Activated naive CD8-positive, alpha-beta T cell treated with anti-CD3 and anti-CD28 coated beads, Interleukin-2, amount 50 U/mL, for 24 hours (primary cell): ENCODE results near the gene STIP1.
A peak's percentile ranks its signal among the peaks of the same experiment; 100 is the strongest.
"Not testable (repeated sequence)": the region's sequence is repeated elsewhere in the genome, so short reads cannot be mapped to it uniquely, and the experiment has no call there.

Source experiments
- ATAC-seq: fragments of 150-1000 bp; cut with Tn5 transposase; one replicate; pipeline ENCODE4 v1.10.0; 2021
- DNase-seq: peaks from one replicate; pipeline ENCODE4 v3.0.0; 2021
- H3K27ac Mint-ChIP-seq: one replicate; pipeline ENCODE4 v1.8.0; 2021; ENCODE audit warnings: mild to moderate bottlenecking, mixed read lengths
- H3K27me3 Mint-ChIP-seq: one replicate; pipeline ENCODE4 v1.8.0; 2021; ENCODE audit warnings: mixed read lengths
- H3K36me3 Mint-ChIP-seq: one replicate; pipeline ENCODE4 v1.8.0; 2021; ENCODE audit warnings: low read depth, mixed read lengths
- H3K4me1 Mint-ChIP-seq: one replicate; pipeline ENCODE4 v1.8.0; 2021; ENCODE audit warnings: mixed read lengths
- H3K4me3 Mint-ChIP-seq: one replicate; pipeline ENCODE4 v1.8.0; 2021; ENCODE audit warnings: mild to moderate bottlenecking, moderate library complexity, mixed read lengths
- H3K9me3 Mint-ChIP-seq: one replicate; pipeline ENCODE4 v1.8.0; 2021; ENCODE audit warnings: mixed read lengths

Gene STIP1

DNA sequence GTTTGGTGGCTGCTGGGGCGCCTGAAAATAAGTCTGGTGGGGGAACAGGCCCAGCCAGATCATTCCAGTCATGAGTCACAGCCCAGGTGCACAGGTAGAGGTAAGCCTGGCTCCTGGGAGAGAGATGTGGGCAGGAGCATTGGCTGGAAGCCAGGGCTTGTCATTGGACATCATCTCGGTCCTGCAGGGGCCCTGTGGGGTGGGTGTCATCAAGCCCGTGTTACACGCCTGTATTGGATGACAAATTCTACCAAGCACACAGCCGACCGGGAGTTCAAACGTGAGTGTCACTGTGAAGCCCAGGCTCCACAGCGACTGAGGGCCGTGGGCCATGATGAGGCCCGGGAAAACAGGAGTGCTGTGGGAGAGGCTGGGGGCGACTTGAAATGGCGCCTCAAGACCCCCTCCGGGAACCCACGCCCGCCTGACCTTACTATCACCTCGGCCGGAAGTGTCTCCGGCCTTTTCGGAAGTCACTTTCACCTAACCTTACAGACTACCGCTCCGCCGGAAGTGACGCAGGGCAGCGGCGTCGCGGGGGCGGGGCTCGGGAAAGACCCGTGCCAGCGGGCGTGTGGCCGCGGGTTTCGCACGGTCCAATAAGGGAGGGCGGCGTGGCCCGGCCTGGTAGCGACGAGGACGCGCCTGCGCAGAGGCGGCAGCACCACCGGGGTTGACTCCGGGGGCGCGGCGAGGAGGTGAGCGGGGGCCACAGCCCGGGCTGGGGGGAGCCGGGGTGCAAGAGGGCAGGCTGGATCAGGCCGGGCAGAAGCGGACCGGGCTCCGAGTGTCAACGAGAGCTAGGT lies 54.7 kb downstream of the STIP1 start, which contains the start of gene FKBP2:
Gene FKBP2, plus strand, starts transcription at position 661 of the 806 bp plus-strand sequence. CDS start 1,293 bp downstream, outside the sequence.
- Mint-ChIP-seq H3K36me3 (peaks cover 19% of the 10 kb centered on the region), H3K9me3 (no peaks in the 10 kb centered on the region), H3K27ac (peak within 1 kb of the TSS; percentile 93), H3K27me3 (no peaks in the 10 kb centered on the region), H3K4me1 (peaks cover 40% of the 10 kb centered on the region), H3K4me3 (peak within 1 kb of the TSS; percentile 87)
- peak; percentile 60 for ATAC-seq
- peak; percentile 99 for DNase-seq

DNA sequence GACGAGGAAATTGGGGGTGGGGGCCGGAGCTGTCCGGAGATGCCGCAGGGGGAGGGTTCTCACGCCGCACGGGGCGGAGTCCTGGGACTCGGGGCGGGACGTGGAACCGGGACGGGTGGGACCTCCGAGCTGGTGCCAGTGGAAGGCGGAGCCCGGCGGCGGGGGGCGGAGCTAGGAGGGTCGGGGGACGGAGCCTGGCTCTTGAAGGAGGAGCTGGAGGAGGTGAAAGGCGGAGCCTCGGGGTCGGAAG lies 55.2 kb downstream of the STIP1 start:
- peak overlapping the region; percentile 87 for H3K4me3 Mint-ChIP-seq
- H3K27me3 Mint-ChIP-seq = no peaks in the 10 kb centered on the region
- H3K4me1 Mint-ChIP-seq = peaks cover 39% of the 10 kb centered on the region
- DNase-seq = peak; percentile 100
- no peaks in the 10 kb centered on the region for H3K9me3 Mint-ChIP-seq
- peak overlapping the region; percentile 93 for H3K27ac Mint-ChIP-seq
- peaks cover 21% of the 10 kb centered on the region for H3K36me3 Mint-ChIP-seq
- ATAC-seq = peak; percentile 76

DNA sequence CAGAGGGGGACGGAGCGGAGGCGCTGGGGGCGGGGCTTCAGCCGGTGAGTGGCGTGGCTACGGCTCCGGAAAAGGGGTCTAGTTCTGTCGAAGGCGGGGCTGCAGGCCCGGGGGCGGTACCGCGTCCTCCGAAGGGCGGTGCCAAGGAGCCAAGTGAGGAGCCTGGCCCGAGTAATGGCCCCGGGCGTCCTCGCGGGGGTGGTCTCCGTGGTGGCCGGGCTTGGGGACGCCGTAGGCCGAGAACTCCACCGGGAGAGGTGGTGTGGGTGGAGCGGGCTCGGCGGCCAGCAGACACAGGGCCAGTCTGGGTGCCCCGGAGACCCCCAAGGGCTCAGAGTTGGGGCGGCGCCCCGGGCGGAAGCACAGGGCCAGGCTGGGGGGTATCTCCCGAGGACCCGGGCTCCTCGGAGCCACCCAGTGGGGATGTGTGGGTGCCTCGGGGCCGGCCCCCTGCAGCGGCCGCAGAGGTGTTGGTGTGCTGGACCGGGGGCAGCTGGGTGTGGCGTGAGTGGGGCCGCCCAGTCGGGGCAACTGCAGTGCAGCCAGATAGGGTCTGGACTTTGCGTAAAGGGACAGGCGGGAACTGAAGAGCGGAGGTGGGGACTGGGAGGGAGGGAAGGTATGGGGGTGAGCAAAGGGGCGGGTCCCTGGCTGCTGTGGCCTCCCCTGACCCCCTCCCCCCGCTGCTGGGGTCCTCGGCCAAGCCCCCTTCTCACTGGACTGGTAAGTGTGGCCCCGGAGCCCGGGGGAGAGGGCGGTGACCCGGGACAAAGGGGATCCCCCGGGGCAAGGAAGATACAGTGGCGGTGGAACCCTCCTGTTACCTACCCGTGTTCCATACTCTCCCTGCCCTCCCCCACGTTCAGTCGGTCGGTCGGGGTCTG lies 55.8 kb downstream of the STIP1 start:
- Mint-ChIP-seq H3K27me3 (no peaks in the 10 kb centered on the region), H3K36me3 (peaks cover 21% of the 10 kb centered on the region), H3K9me3 (no peaks in the 10 kb centered on the region), H3K4me1 (peaks cover 38% of the 10 kb centered on the region), H3K27ac (peak overlapping the region; percentile 93), H3K4me3 (peak overlapping the region; percentile 87)
- DNase-seq = peak; percentile 48
- ATAC-seq = peak; percentile 64

DNA sequence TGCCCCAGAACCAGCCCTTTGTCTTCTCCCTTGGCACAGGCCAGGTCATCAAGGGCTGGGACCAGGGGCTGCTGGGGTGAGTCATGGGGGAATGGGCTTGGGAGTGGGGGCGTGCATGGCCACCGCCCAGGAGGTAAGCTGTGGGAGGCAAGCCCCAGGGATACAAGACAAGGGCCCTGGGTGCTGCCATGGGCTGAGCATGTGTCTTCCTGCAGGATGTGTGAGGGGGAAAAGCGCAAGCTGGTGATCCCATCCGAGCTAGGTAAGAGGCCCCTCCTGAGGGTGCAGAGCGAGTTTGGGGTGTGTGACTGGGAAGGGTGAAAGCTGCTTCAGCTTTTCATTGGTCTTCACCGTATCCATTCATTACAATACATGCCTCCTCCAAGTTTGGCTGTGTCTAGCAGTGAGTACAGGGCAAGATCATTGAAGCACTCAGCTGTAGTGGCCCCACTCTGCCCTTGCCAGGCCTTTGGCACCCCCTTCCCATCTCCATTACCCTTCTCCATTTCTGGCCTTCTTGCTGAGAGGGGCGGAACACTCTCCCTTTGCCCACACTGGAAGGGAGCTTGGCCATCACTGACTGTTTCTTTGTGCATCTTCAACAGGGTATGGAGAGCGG lies 57.4 kb downstream of the STIP1 start:
- Mint-ChIP-seq H3K27me3 (no peaks in the 10 kb centered on the region), H3K27ac (peak overlapping the region; percentile 86), H3K4me3 (peak overlapping the region; percentile 87), H3K4me1 (peaks cover 45% of the 10 kb centered on the region), H3K36me3 (peaks cover 14% of the 10 kb centered on the region), H3K9me3 (no peaks in the 10 kb centered on the region)
- DNase-seq = no peak
- ATAC-seq = no peak

DNA sequence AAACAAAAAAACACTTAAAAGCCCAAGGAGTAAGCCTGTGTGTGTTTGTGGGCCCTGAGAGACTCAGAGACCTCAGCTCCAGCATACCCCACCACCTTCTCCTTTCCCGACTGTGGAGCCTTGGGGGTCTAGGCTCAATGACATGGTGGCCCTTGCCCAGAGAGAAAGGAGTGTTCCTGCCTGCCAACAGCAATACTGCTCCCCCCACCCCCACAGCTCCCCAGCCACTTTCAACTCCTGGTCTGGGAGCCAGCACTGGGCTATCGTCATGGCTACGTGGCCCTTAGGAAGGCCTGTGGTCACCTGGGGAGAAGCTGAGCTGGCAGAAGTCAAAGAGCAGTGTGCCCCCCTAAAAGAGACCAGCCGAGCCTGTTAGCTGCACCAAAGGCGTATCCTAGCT lies 58.1 kb downstream of the STIP1 start:
- peak overlapping the region; percentile 22 for H3K27ac Mint-ChIP-seq

DNA sequence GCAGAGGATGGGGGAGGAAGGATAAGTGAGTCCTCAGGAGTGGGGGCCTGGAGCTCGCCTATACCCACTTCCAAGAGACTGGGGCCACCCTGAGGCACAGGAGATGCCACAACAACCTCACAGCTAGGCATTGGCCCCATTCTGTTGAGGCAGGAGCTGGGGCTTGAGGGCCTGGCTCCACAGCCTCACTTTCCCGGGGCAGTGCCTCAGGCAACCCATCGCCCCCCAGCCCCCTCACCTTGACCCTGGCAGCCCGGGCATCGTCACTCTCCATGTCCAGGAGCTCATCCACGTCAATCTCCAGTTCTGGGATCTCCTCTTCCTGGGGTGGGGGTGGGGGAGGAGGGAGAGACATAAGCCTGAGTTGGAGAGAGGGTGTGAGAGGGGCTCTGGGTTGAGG lies 59.0 kb downstream of the STIP1 start:
- peaks cover 37% of the 10 kb centered on the region for H3K4me1 Mint-ChIP-seq
- H3K36me3 Mint-ChIP-seq = peaks cover 14% of the 10 kb centered on the region
- H3K9me3 Mint-ChIP-seq = no peaks in the 10 kb centered on the region

More for the DNA sequence above, 58.1 kb downstream of the STIP1 start:
- Mint-ChIP-seq H3K9me3 (no peaks in the 10 kb centered on the region), H3K4me1 (peaks cover 41% of the 10 kb centered on the region), H3K4me3 (peak overlapping the region; percentile 87), H3K36me3 (peaks cover 14% of the 10 kb centered on the region), H3K27me3 (no peaks in the 10 kb centered on the region)
- DNase-seq (no peak), ATAC-seq (no peak)

DNA sequence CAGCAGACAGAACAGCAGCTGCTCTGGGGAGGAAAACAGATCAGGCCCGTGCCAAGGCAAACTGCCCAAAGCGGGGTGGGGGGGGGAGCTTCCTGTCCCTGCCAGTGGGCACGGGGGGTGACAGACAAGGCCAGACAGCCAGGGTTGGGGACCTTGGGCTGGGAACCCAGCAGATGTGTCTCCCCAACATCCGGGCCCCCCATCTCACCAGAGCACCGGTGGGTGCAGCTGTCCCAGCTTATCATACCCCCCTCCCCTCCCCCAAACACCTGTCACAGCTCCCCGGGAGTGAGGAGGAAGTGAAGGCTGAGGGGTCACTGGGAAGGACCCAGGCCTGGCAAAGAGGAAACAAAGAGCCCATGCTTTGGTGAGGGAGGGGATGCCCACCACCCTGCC lies 59.4 kb downstream of the STIP1 start:
- ATAC-seq = no peak
- DNase-seq = no peak
- H3K4me1 Mint-ChIP-seq = peaks cover 35% of the 10 kb centered on the region
- H3K27ac Mint-ChIP-seq = peak overlapping the region; percentile 96
- no peaks in the 10 kb centered on the region for H3K27me3 Mint-ChIP-seq
- H3K36me3 Mint-ChIP-seq = peaks cover 14% of the 10 kb centered on the region
- peak overlapping the region; percentile 92 for H3K4me3 Mint-ChIP-seq
- no peaks in the 10 kb centered on the region for H3K9me3 Mint-ChIP-seq

More for the DNA sequence above, 59.0 kb downstream of the STIP1 start:
- Mint-ChIP-seq H3K27ac (peak overlapping the region; percentile 96), H3K4me3 (peak overlapping the region; percentile 92), H3K27me3 (no peaks in the 10 kb centered on the region)
- ATAC-seq (no peak), DNase-seq (no peak)

DNA sequence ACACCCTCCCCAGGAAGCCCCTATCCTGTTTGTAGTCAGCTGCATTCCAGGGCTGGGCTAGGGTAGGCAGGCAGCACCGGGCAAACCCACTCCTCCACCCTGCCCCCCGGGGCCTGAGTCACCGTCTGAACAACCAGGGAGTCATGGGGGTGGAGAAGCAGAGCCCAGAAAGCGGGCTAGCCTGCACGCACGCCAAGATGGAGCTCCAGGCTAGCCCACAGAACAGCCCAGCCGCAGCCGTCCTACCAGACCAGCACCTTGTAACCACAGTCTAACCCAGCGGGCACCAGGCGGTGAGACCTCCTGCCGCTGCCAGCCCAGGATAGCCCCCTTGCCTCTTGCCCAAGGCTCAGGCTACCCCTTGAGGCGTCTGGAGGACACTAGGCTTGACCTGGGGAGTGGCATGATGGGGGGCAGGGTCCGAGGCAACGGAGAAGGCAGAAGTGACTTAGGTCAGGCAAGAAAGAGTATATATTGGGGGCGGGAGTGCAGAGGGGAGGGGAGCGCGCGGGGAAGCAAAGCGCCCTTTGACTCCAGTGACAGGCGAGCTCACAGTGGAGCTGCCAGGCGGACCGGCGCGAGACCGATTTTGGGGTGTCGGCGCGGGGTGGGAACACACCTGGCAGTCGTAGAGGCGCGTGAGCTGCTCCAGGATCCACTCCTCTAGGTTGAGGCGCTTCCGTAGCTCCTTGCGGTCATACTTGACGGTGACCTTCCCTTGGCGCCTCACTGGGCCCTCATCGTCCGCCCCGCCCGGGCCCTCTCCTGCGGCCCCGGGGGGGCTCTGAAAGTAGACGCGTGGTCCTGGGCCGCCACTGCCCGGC lies 60.0 kb downstream of the STIP1 start:
- Mint-ChIP-seq H3K36me3 (peaks cover 14% of the 10 kb centered on the region), H3K4me3 (peak overlapping the region; percentile 92), H3K4me1 (peaks cover 34% of the 10 kb centered on the region), H3K27me3 (no peaks in the 10 kb centered on the region), H3K27ac (peak overlapping the region; percentile 96), H3K9me3 (no peaks in the 10 kb centered on the region)
- peak; percentile 80 for DNase-seq
- peak; percentile 29 for ATAC-seq

DNA sequence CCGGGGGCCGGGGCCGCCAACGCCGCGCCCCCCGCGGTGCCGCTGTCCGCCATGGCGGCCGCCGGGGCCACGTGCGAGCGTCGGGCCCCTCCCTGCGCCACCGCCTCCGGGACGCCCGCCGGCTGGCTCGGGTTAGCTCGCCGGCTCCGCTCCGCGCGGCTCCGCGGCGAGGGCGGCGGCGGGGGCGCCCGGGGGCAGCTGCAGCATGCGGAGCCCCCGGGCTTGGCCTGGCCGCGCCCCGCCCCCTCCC lies 60.6 kb downstream of the STIP1 start:
- not testable (repeated sequence) for ATAC-seq, H3K27me3 Mint-ChIP-seq, H3K27ac Mint-ChIP-seq, DNase-seq, H3K9me3 Mint-ChIP-seq
- Mint-ChIP-seq H3K4me3 (peak overlapping the region; percentile 83), H3K4me1 (peaks cover 34% of the 10 kb centered on the region), H3K36me3 (peaks cover 14% of the 10 kb centered on the region)

DNA sequence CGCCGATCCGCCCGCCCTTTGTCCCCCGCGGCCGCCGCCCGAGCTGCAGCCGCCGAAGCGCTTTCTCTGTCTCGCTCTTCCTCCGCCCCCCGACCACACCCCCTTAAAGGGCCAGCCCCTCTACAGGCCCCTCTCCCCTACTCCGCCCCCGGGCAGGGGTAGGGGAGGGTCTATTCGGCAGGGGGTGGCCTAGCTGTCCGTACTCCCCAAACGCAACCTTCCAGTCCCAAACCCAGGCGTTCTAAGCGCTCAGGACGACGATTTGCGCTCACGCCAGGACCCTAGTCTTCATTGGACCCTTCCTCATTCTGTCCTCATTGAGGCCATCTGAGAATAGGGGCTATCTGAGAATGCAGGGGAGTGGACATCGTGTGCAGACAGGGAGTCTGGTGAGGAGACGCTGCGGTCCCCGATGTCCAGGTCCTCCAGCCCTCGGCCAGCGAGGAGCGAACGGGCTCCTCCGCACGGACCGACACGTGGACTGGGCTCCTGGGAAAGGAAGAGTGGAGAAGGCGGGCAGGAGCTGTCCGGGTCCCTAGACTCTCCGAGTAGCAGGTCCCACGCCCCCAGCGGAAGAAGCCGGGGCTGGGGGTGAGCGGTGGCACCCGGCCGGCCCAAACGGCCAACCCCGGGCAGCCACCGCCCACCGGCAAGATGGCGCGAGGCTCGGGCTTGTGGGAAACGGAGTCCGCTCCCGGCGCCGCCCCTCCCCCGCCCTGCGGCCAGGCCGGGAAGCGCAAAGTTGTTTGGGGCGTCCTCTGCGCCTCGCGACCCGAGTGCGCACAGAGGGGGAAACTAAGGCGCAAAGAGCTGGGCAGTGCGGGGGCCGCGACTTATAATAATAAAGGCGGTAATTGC lies 61.1 kb downstream of the STIP1 start, which contains the start of gene PPP1R14B:
Gene PPP1R14B, minus strand, starts transcription at position 73 of the 858 bp plus-strand sequence. CDS start 270 bp downstream, outside the sequence.
- Mint-ChIP-seq H3K27me3 (no peaks in the 10 kb centered on the region), H3K4me1 (peaks cover 38% of the 10 kb centered on the region), H3K9me3 (no peaks in the 10 kb centered on the region), H3K4me3 (peak within 1 kb of the TSS; percentile 92), H3K27ac (peak within 1 kb of the TSS; percentile 96), H3K36me3 (peaks cover 14% of the 10 kb centered on the region)
- DNase-seq (peak; percentile 87), ATAC-seq (peak; percentile 43)

DNA sequence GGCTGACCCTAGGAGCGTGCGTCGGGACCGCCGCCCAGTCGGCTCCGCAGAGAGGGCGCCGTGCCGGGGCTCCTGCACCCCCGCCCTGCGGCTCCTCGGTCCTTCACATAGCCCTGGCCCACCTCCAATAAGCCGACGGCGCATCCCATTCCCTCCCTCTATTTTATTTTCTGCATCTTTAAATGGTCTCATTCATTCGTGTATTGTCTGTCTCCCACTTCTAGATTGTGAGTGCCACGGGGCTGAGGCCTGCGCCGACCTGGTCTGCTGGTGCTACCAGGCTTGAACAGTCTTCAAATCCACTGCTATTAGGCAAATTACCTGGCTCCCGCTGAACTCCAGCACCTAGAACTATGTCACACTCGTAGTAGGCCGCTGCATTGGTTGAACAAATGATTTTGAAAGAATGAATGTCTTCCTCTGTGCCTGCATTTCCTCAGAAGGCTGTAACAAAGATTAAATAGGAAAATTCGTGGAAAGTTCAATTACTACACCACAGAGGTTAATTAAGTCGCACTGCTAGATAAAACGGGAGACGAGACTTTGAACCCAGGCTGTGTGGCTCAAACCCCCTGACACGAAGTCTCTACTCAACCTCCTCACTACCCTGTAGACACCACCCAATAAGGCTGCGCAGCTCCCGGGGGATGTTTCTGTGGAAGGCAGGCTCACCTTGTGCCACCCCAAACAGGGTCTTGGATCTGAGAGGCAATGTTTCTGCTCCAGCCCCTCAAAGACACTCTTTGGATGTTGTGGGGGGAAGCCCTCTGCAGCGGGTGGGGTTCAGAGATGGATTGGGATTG lies 62.0 kb downstream of the STIP1 start:
- ATAC-seq (no peak), DNase-seq (no peak)
- H3K27ac Mint-ChIP-seq = peak overlapping the region; percentile 71

DNA sequence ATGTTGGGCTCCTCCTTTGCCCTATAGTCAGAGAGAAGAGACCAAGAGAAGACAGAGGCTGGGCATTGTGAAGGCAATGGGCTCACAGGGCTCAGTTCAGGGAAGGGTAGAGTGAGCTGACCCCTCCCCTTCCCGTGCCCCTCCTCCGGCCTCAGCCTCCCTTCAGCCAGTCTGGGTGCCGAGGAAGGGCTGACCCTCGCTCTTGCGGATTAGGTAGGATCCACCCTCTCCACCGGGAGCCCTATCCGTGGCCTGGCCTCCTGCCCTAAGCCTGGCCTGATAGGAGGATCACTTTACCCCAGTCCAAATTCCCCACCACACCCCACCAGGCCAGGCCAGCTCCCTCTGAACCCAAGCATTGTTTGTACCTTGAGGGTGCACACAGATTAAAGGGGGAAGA lies 62.6 kb downstream of the STIP1 start:
- Mint-ChIP-seq H3K4me3 (no peak overlapping the region), H3K4me1 (peaks cover 29% of the 10 kb centered on the region), H3K36me3 (peaks cover 5% of the 10 kb centered on the region), H3K27ac (no peak overlapping the region), H3K27me3 (no peaks in the 10 kb centered on the region), H3K9me3 (no peaks in the 10 kb centered on the region)
- ATAC-seq (no peak), DNase-seq (no peak)

More for the DNA sequence above, 62.0 kb downstream of the STIP1 start:
- Mint-ChIP-seq H3K4me1 (peaks cover 35% of the 10 kb centered on the region), H3K27me3 (no peaks in the 10 kb centered on the region), H3K9me3 (no peaks in the 10 kb centered on the region), H3K4me3 (peak overlapping the region; percentile 83), H3K36me3 (peaks cover 10% of the 10 kb centered on the region)

DNA sequence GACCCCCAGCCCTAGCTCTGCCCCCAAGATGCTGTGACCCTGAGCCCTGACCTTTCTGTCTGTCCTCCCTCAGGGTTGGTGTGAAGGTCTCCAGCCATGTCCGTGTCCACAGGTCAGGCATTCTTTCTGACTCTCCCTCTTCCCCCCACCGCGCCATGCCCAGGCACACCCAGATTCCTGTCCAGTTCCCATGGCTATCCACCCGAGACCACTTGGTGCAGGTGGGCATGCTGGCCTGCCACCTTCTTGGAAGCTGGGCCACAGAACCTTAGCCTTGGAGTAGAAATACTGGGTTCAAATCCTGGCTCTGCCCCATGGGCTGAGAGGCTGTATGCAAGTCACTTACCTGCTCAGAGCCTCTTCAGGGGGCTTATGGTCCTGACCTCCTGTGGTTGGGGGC lies 63.1 kb downstream of the STIP1 start:
- H3K4me3 Mint-ChIP-seq = no peak overlapping the region
- no peak overlapping the region for H3K27ac Mint-ChIP-seq
- peaks cover 1% of the 10 kb centered on the region for H3K36me3 Mint-ChIP-seq
- no peaks in the 10 kb centered on the region for H3K9me3 Mint-ChIP-seq
- no peaks in the 10 kb centered on the region for H3K27me3 Mint-ChIP-seq
- peaks cover 25% of the 10 kb centered on the region for H3K4me1 Mint-ChIP-seq
- no peak for ATAC-seq
- DNase-seq = no peak
